ENCODE measurements around the gene UBQLN4.

- TF ChIP-seq CTCF (IDR thresholded peaks at IDR 0.05) = no peak
- TF ChIP-seq POLR2A (IDR thresholded peaks at IDR 0.05) = no peak
Measured at GRCh38 chr1:156065212-156065611, 11.6 kb upstream of the UBQLN4 start.
